ENCODE data around the gene C19orf12. TPM values are rescaled to one million over a fixed set of nuclear protein-coding genes. Genes with fewer than 3 reads are reported as not detected.
"Not testable (repeated sequence)": the region's sequence is repeated elsewhere in the genome, so short reads cannot be mapped to it uniquely, and the experiment has no call there.

The C19orf12 gene
- total and polyA plus RNA-seq, 12 donors: 20.0 to 68.5 (median 43.1) TPM

GRCh38 chr19:29714371-29714952, 599 bp downstream of the C19orf12 start:
- Histone ChIP-seq H3K27me3 (no peaks in the 10 kb centered on the region), H3K4me3 (peak overlapping the region; percentile 24 to 83 (median 74)), H3K4me1 (replicated peaks in 1 of 2) (peaks cover 26 to 34% of the 10 kb centered on the region in 2 donors), H3K9me3 (replicated peaks in 1 of 3) (no peaks in the 10 kb centered on the region), H3K27ac (peak overlapping the region; percentile 87 to 98 (median 97)), H3K36me3 (replicated peaks in 1 of 2) (no peaks in the 10 kb centered on the region)
- 32 to 47% (median 37%) methylated on average over 9 to 15 of the region's 15 CpGs for WGBS, 4 donors
- peak in 3 of 7 donors; percentile 31 to 48 (median 42) for DNase-seq
- TF ChIP-seq POLR2A (IDR thresholded peaks at IDR 0.05): no peak
- TF ChIP-seq, protein P1, sequence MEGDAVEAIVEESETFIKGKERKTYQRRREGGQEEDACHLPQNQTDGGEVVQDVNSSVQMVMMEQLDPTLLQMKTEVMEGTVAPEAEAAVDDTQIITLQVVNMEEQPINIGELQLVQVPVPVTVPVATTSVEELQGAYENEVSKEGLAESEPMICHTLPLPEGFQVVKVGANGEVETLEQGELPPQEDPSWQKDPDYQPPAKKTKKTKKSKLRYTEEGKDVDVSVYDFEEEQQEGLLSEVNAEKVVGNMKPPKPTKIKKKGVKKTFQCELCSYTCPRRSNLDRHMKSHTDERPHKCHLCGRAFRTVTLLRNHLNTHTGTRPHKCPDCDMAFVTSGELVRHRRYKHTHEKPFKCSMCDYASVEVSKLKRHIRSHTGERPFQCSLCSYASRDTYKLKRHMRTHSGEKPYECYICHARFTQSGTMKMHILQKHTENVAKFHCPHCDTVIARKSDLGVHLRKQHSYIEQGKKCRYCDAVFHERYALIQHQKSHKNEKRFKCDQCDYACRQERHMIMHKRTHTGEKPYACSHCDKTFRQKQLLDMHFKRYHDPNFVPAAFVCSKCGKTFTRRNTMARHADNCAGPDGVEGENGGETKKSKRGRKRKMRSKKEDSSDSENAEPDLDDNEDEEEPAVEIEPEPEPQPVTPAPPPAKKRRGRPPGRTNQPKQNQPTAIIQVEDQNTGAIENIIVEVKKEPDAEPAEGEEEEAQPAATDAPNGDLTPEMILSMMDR (IDR thresholded peaks at IDR 0.05): no peak
- intact Hi-C loops (cut with DNase I): loop anchor here in 1 of 2 donors (2.0 kb wide), 1 partner anchor 104 kb away; no protein-coding TSS in a partner anchor

GRCh38 chr19:29712744-29713516, 2.1 kb downstream of the C19orf12 start:
- TF ChIP-seq, protein P1 (IDR thresholded peaks at IDR 0.05): no peak
- no peak for TF ChIP-seq POLR2A (IDR thresholded peaks at IDR 0.05)
- intact Hi-C loops (cut with DNase I): no loop called here
- 59 to 68% (median 59%) methylated on average over 9 of the region's 9 CpGs for WGBS, 4 donors
- DNase-seq: no peak
- Histone ChIP-seq H3K9me3 (replicated peaks in 1 of 3) (no peaks in the 10 kb centered on the region), H3K4me1 (replicated peaks in 1 of 2) (peaks cover 39 to 49% of the 10 kb centered on the region in 2 donors), H3K27ac (peak overlapping the region in 3 of 5 donors; percentile 32 to 97 (median 59)), H3K4me3 (no peak overlapping the region), H3K36me3 (replicated peaks in 1 of 2) (no peaks in the 10 kb centered on the region), H3K27me3 (no peaks in the 10 kb centered on the region)

GRCh38 chr19:29711584-29712132, 3.4 kb downstream of the C19orf12 start:
- peaks cover 41 to 53% of the 10 kb centered on the region in 2 donors for H3K4me1 ChIP-seq (replicated peaks in 1 of 2)
- WGBS, 4 donors: 64 to 70% (median 67%) methylated on average over 5 to 6 of the region's 6 CpGs

GRCh38 chr19:29709440-29709798, 5.6 kb downstream of the C19orf12 start:
- peaks cover 0 to 15% of the 10 kb centered on the region in 2 donors for H3K36me3 ChIP-seq (replicated peaks in 1 of 2)
- peaks cover 37 to 50% of the 10 kb centered on the region in 2 donors for H3K4me1 ChIP-seq (replicated peaks in 1 of 2)
- 80 to 97% (median 94%) methylated on average over 2 of the region's 2 CpGs for WGBS, 4 donors
- not testable (repeated sequence) for H3K27me3 ChIP-seq; H3K4me3 ChIP-seq; H3K9me3 ChIP-seq (replicated peaks in 1 of 3); DNase-seq
- peak overlapping the region in 3 of 5 donors; percentile 35 to 83 (median 59) for H3K27ac ChIP-seq
- intact Hi-C loops (cut with DNase I): loop anchor here in 1 of 2 donors (5.0 kb wide), 1 partner anchor 97 kb away; no protein-coding TSS in a partner anchor

More at GRCh38 chr19:29711584-29712132, 3.4 kb downstream of the C19orf12 start:
- DNase-seq: no peak
- intact Hi-C loops (cut with DNase I): no loop called here
- Histone ChIP-seq H3K36me3 (replicated peaks in 1 of 2) (peaks cover 0 to 11% of the 10 kb centered on the region in 2 donors), H3K27ac (peak overlapping the region in 1 of 5 donors; percentile 2), H3K27me3 (no peaks in the 10 kb centered on the region), H3K4me3 (no peak overlapping the region), H3K9me3 (replicated peaks in 1 of 3) (no peaks in the 10 kb centered on the region)
- no peak for TF ChIP-seq POLR2A (IDR thresholded peaks at IDR 0.05)
- TF ChIP-seq, protein P1 (IDR thresholded peaks at IDR 0.05): no peak

All from adrenal gland (tissue), 12 donors.